IPS DF 6.9 (cell line): ENCODE data around the gene DRAXIN.

Experiments used
- DNase-seq: peaks from one replicate; pipeline ENCODE4 v3.0.0-alpha.2; 2013; ENCODE audit warnings: low read depth, low spot score
- H3K27ac ChIP-seq: one replicate; pipeline ENCODE4 v1.5.1; 2013; ENCODE audit warnings: low read length, control low read depth
- H3K27me3 ChIP-seq: 2 replicates; pipeline ENCODE4 v1.6.1; 2013; ENCODE audit warnings: mild to moderate bottlenecking, low read length; ENCODE audit not compliant: control insufficient read depth, insufficient read depth
- H3K36me3 ChIP-seq: 2 replicates; pipeline ENCODE4 v1.6.1; 2013; ENCODE audit warnings: low read length; ENCODE audit not compliant: control insufficient read depth, insufficient read depth
- H3K4me1 ChIP-seq: 2 replicates; pipeline ENCODE4 v1.6.1; 2013; ENCODE audit warnings: low read length; ENCODE audit not compliant: control insufficient read depth, insufficient read depth
- H3K4me3 ChIP-seq: 2 replicates; pipeline ENCODE4 v1.5.1; 2013; ENCODE audit warnings: mild to moderate bottlenecking, low read length
- H3K9me3 ChIP-seq: 2 replicates; pipeline ENCODE4 v1.6.1; 2013; ENCODE audit warnings: low read length, inconsistent platforms; ENCODE audit not compliant: control insufficient read depth, insufficient read depth
- WGBS: extraction: QIAGEN DNeasy Blood & Tissue Kit; methylation state at CpG from one replicate; pipeline ENCODE4 v1.1.7; 2013; ENCODE audit warnings: mixed read lengths, missing lambda C conversion rate; ENCODE audit not compliant: insufficient read length, insufficient coverage; 5-methylcytosine and 5-hydroxymethylcytosine counted together

The DRAXIN gene

GRCh38 chr1:11674488-11674887, 17.0 kb upstream of the DRAXIN start:
- Histone ChIP-seq H3K4me1 (no peaks in the 10 kb centered on the region; the same call in 1 of the 2 replicates), H3K27ac (no peak overlapping the region), H3K27me3 (no peaks in the 10 kb centered on the region), H3K36me3 (peaks cover 60% of the 10 kb centered on the region), H3K9me3 (no peaks in the 10 kb centered on the region), H3K4me3 (no peak overlapping the region)
- DNase-seq = no peak
- WGBS = no CpG with 5 or more reads among the region's 14 CpGs

GRCh38 chr1:11675325-11675724, 16.2 kb upstream of the DRAXIN start:
- no peaks in the 10 kb centered on the region; the same call in 1 of the 2 replicates for H3K4me1 ChIP-seq
- no peak overlapping the region for H3K27ac ChIP-seq
- no peaks in the 10 kb centered on the region for H3K27me3 ChIP-seq
- peaks cover 57% of the 10 kb centered on the region for H3K36me3 ChIP-seq
- H3K9me3 ChIP-seq = no peaks in the 10 kb centered on the region
- no peak overlapping the region for H3K4me3 ChIP-seq
- no peak for DNase-seq
- no CpG with 5 or more reads among the region's 10 CpGs for WGBS

- Histone ChIP-seq H3K36me3 (peaks cover 55% of the 10 kb centered on the region), H3K27ac (no peak overlapping the region), H3K9me3 (no peaks in the 10 kb centered on the region), H3K4me1 (no peaks in the 10 kb centered on the region; the same call in 1 of the 2 replicates), H3K27me3 (no peaks in the 10 kb centered on the region), H3K4me3 (no peak overlapping the region)
- DNase-seq = no peak
- no CpG with 5 or more reads among the region's 10 CpGs for WGBS
Observed at GRCh38 chr1:11676386-11677103, 15.0 kb upstream of the DRAXIN start.

- Histone ChIP-seq H3K4me3 (no peak overlapping the region), H3K36me3 (peaks cover 39% of the 10 kb centered on the region), H3K27ac (no peak overlapping the region), H3K4me1 (peaks cover 6% of the 10 kb centered on the region), H3K9me3 (no peaks in the 10 kb centered on the region), H3K27me3 (no peaks in the 10 kb centered on the region)
- DNase-seq = no peak
- no CpG with 5 or more reads among the region's 2 CpGs for WGBS
Observed at GRCh38 chr1:11678442-11678841, 13.1 kb upstream of the DRAXIN start.

GRCh38 chr1:11680270-11681070, 11.0 kb upstream of the DRAXIN start:
- peaks cover 9% of the 10 kb centered on the region for H3K4me1 ChIP-seq
- no CpG with 5 or more reads among the region's 65 CpGs for WGBS
- H3K27me3 ChIP-seq = no peaks in the 10 kb centered on the region
- peaks cover 22% of the 10 kb centered on the region for H3K36me3 ChIP-seq
- peak overlapping the region; percentile 90 for H3K4me3 ChIP-seq
- H3K9me3 ChIP-seq = no peaks in the 10 kb centered on the region
- no peak overlapping the region for H3K27ac ChIP-seq
- no peak for DNase-seq

GRCh38 chr1:11681071-11681771, 10.3 kb upstream of the DRAXIN start, which contains the start of gene MAD2L2:
MAD2L2 (minus strand) TSS chr1:11681148; CDS start chr1:11680601, 547 bp downstream.
- Histone ChIP-seq H3K4me1 (peaks cover 9% of the 10 kb centered on the region), H3K27me3 (no peaks in the 10 kb centered on the region), H3K4me3 (peak within 1 kb of the TSS; percentile 90), H3K36me3 (peaks cover 14% of the 10 kb centered on the region), H3K9me3 (no peaks in the 10 kb centered on the region), H3K27ac (peak within 1 kb of the TSS; percentile 81)
- WGBS = no CpG with 5 or more reads among the region's 71 CpGs
- DNase-seq = no peak

GRCh38 chr1:11682287-11682771, 9.2 kb upstream of the DRAXIN start:
- WGBS = no CpG with 5 or more reads among the region's 7 CpGs
- peaks cover 9% of the 10 kb centered on the region for H3K4me1 ChIP-seq
- H3K4me3 ChIP-seq = no peak overlapping the region
- H3K27ac ChIP-seq = peak overlapping the region; percentile 86
- H3K9me3 ChIP-seq = no peaks in the 10 kb centered on the region
- H3K27me3 ChIP-seq = no peaks in the 10 kb centered on the region
- H3K36me3 ChIP-seq = peaks cover 5% of the 10 kb centered on the region
- DNase-seq = no peak

GRCh38 chr1:11682799-11683198, 8.7 kb upstream of the DRAXIN start:
- DNase-seq = no peak
- Histone ChIP-seq H3K4me1 (peaks cover 9% of the 10 kb centered on the region), H3K9me3 (no peaks in the 10 kb centered on the region), H3K27me3 (no peaks in the 10 kb centered on the region), H3K27ac (peak overlapping the region; percentile 86), H3K4me3 (no peak overlapping the region), H3K36me3 (peaks cover 4% of the 10 kb centered on the region; the same call in 1 of the 2 replicates)
- no CpG with 5 or more reads among the region's 1 CpG for WGBS

GRCh38 chr1:11684070-11684469, 7.4 kb upstream of the DRAXIN start:
- Histone ChIP-seq H3K9me3 (no peaks in the 10 kb centered on the region), H3K4me3 (no peak overlapping the region), H3K4me1 (peaks cover 11% of the 10 kb centered on the region), H3K27me3 (no peaks in the 10 kb centered on the region), H3K27ac (no peak overlapping the region), H3K36me3 (peaks cover 4% of the 10 kb centered on the region; the same call in 1 of the 2 replicates)
- WGBS = no CpG with 5 or more reads among the region's 7 CpGs
- DNase-seq = no peak

GRCh38 chr1:11685210-11685752, 6.2 kb upstream of the DRAXIN start:
- Histone ChIP-seq H3K4me3 (no peak overlapping the region), H3K4me1 (peaks cover 11% of the 10 kb centered on the region), H3K27me3 (no peaks in the 10 kb centered on the region), H3K9me3 (no peaks in the 10 kb centered on the region), H3K36me3 (no peaks in the 10 kb centered on the region; the same call in 1 of the 2 replicates), H3K27ac (no peak overlapping the region)
- no peak for DNase-seq
- WGBS = no CpG with 5 or more reads among the region's 7 CpGs
